ENCODE results near the gene FADS1. TPM values are rescaled to one million over a fixed set of nuclear protein-coding genes. Genes with fewer than 3 reads are reported as not detected.

FADS1 gene
- total and polyA plus RNA-seq, 2 of the 13 experiments (the other 11 are each of a cell fraction or from before 2014, with no cell fraction given) = 91.8 to 108 TPM

GRCh38 chr11:61815790-61816735, 740 bp downstream of the FADS1 start (continued):
- TF ChIP-seq SKIL (CRISPR knock-in tag; IDR thresholded peaks at IDR 0.05; ENCODE audit: borderline replicate concordance) (peak; percentile 24; the same call in 1 of the 2 replicates), ATRX (CRISPR knock-in tag; IDR thresholded peaks at IDR 0.05; ENCODE audit: borderline replicate concordance) (no peak), ZSCAN29 (CRISPR knock-in tag; conservative IDR thresholded peaks at IDR 0.05) (no peak), ZNF605 (CRISPR knock-in tag; IDR thresholded peaks at IDR 0.05) (peak; percentile 16; the same call in 1 of the 2 replicates), ZSCAN9 (CRISPR knock-in tag; IDR thresholded peaks at IDR 0.05; ENCODE audit: borderline replicate concordance) (no peak; the same call in 1 of the 2 replicates), HOMEZ (CRISPR knock-in tag; IDR thresholded peaks at IDR 0.05; ENCODE audit: low read depth) (peak; percentile 3; the same call in 1 of the 2 replicates), CSRNP1 (CRISPR knock-in tag; IDR thresholded peaks at IDR 0.05) (peak; percentile 2; the same call in 1 of the 2 replicates), ZNF34 (CRISPR knock-in tag; IDR thresholded peaks at IDR 0.05; ENCODE audit: borderline replicate concordance) (no peak), ZNF326 (CRISPR knock-in tag; IDR thresholded peaks at IDR 0.05; ENCODE audit: borderline replicate concordance) (no peak), HNRNPK (IDR thresholded peaks at IDR 0.05; ENCODE audit: low read depth, low read length, poor library complexity, severe bottlenecking) (no peak), ZSCAN12 (CRISPR knock-in tag; IDR thresholded peaks at IDR 0.05) (no peak; the same call in 1 of the 2 replicates), ZNF30 (CRISPR knock-in tag; IDR thresholded peaks at IDR 0.05) (peak; percentile 92; the same call in 1 of the 2 replicates), ZNF619 (CRISPR knock-in tag; IDR thresholded peaks at IDR 0.05) (peak; percentile 53; the same call in 1 of the 2 replicates), FOXO1 (CRISPR knock-in tag; IDR thresholded peaks at IDR 0.05) (no peak), NAIF1 (CRISPR knock-in tag; IDR thresholded peaks at IDR 0.05; ENCODE audit: borderline replicate concordance) (peak; percentile 23; the same call in 1 of the 2 replicates), DNMT1 (CRISPR knock-in tag; IDR thresholded peaks at IDR 0.05) (0 out of 2 replicates have a peak, but pooled peaks have one; percentile 20), HNRNPH1 (optimal IDR thresholded peaks at IDR 0.05; ENCODE audit: low read depth, low read length) (no peak), ZZZ3 (CRISPR knock-in tag; IDR thresholded peaks at IDR 0.05; ENCODE audit: borderline replicate concordance) (0 out of 2 replicates have a peak, but pooled peaks have one; percentile 19), NFE2L1 (CRISPR knock-in tag; IDR thresholded peaks at IDR 0.05; ENCODE audit: borderline replicate concordance) (no peak), ZBTB7A (CRISPR knock-in tag; IDR thresholded peaks at IDR 0.05) (no peak), POGZ (CRISPR knock-in tag; IDR thresholded peaks at IDR 0.05) (no peak), ZNF614 (CRISPR knock-in tag; IDR thresholded peaks at IDR 0.05; ENCODE audit: borderline replicate concordance) (peak; percentile 41; the same call in 1 of the 2 replicates), ZEB1 (IDR thresholded peaks at IDR 0.05; ENCODE audit: insufficient replicate concordance, low read depth) (no peak)

Data from HepG2 (cell line).